Ovary (tissue), 9 donors: ENCODE measurements around the gene FBXO27. TPM values are rescaled to one million over a fixed set of nuclear protein-coding genes. Genes with fewer than 3 reads are reported as not detected.
"Not testable (repeated sequence)": the region's sequence is repeated elsewhere in the genome, so short reads cannot be mapped to it uniquely, and the experiment has no call there.

Experiments used
- DNase-seq, 5 donors: peaks; one replicate each; pipeline ENCODE4 v3.0.0-alpha.2; 2019 to 2020
- H3K27ac ChIP-seq, 2 donors: fragments of 200-600 bp; one replicate each; pipeline versions ENCODE4 v1.5.1 to v1.8.0; 2019 to 2022
- H3K27me3 ChIP-seq: fragments of 200-600 bp; one replicate; pipeline ENCODE4 v1.8.0; 2022
- H3K36me3 ChIP-seq: fragments of 200-600 bp; sonication (generic); one replicate; pipeline ENCODE4 v1.5.1; 2019
- H3K4me1 ChIP-seq: one replicate; pipeline ENCODE4 v1.8.1; 2013; ENCODE audit warnings: mild to moderate bottlenecking, moderate library complexity; ENCODE audit not compliant: insufficient read depth
- H3K4me3 ChIP-seq: fragments of 200-600 bp; sonication (generic); one replicate; pipeline ENCODE4 v1.5.1; 2017
- H3K9me3 ChIP-seq, 2 donors: fragments of 200-600 bp in 1 of 2; sonication (generic) in 1 of 2; one replicate each; pipeline versions ENCODE4 v1.5.1 to v1.8.1; 2013 to 2019; ENCODE audit warnings: mild to moderate bottlenecking in 1 of 2, moderate library complexity in 1 of 2
- EP300 ChIP-seq: sonication (generic); formaldehyde crosslinking; IDR thresholded peaks from one replicate; pipeline ENCODE4 v1.6.1; 2017; ENCODE audit warnings: antibody characterized with exemption
- POLR2A ChIP-seq: fragments of 450-650 bp; IDR thresholded peaks from one replicate; pipeline ENCODE4 v1.6.1; 2017; ENCODE audit warnings: antibody characterized with exemption, mild to moderate bottlenecking, moderate library complexity
- WGBS, 3 donors: extraction: QIAGEN DNeasy Blood & Tissue Kit in 1 of 3; methylation state at CpG; one replicate each; pipeline versions ENCODE4 v1.1.5 to v1.1.7; 2013 to 2017; 5-methylcytosine and 5-hydroxymethylcytosine counted together
- intact Hi-C, 4 donors: fragments of 100-400 bp; cut with DNase I; formaldehyde crosslinking; loops; one replicate each; pipeline versions ENCODE4 v1.11.0 to v1.15.1; 2022 to 2023
- polyA plus RNA-seq, 2 donors: library from polyadenylated mRNA; stranded (reverse); fragments of 200-250 nt in 1 of 2; fragments of 350-450 nt in 1 of 2; fragmentation: Illumina TruSeq in 1 of 2; extraction: RNeasy Lipid Tissue Mini Kit (QIAGEN cat#74804) in 1 of 2; gene quantifications; one replicate each; pipeline ENCODE4 v1.2.3, GENCODE V29; 2013 to 2014
- total RNA-seq, 7 donors: library from RNA; depleted of rRNA in 2 of 7; stranded (reverse); fragments of >200 nt in 2 of 7; fragmentation: NEBNext Ultra II Directional in 3 of 7; extraction: Animal tissue kit (Norgen Biotek cat#: 25700) in 3 of 7; gene quantifications; one replicate each; pipeline versions ENCODE4 v1.1.0 to v1.2.4, GENCODE V29; 2016 to 2023
- TF ChIP-seq, protein P1 (sequence below), 3 donors: fragments of 450-650 bp in 2 of 3; fragments of 200-600 bp in 1 of 3; IDR thresholded peaks; one replicate each; pipeline versions ENCODE4 v1.5.1 to v1.8.0; 2016 to 2022; ENCODE audit warnings: antibody characterized with exemption in 3 of 3, mild to moderate bottlenecking in 1 of 3
- donor health status: DM: no; HTN: no; CAD: no; lungs with moderate emphysema.
- donor health status: DM: no; HTN: no; CAD: no.
- donor health status: Bipolar disorder and iron deficiency.
- donor health status: DM: yes; HTN: yes; CAD: no.
- donor health status: DM: no; HTN: no; CAD: no.
- donor health status: DM: yes; HTN: yes; CAD: no.

The FBXO27 gene
- total and polyA plus RNA-seq, 9 donors: 5.7 to 21.4 (median 15.2) TPM

DNA sequence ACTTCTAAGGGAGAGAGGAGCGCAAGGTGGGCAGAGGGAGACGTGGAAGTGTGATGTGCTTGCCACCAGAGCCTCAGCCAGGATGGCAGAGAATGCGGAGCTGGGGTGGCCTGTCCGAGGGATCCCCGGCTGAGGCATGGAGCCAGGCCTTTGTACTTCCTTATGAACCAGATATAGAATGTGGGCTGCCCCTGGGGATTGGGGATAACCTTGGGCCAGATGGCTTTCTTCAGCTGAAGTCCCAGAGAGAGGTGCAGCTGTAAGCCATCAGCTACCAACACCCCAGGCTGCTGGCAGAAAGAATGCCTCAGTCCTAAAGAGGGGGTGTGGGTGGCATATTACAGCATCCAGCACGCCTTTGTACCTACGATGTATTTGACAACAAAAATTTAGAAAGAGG lies 31.3 kb downstream of the FBXO27 start:
- Histone ChIP-seq H3K36me3 (no peaks in the 10 kb centered on the region), H3K27me3 (no peaks in the 10 kb centered on the region), H3K4me3 (no peak overlapping the region), H3K9me3 (no peaks in the 10 kb centered on the region), H3K27ac (no peak overlapping the region), H3K4me1 (no peaks in the 10 kb centered on the region)
- intact Hi-C loops: no loop called here
- WGBS, 3 donors: 30 to 32% (median 31%) methylated on average over 7 of the region's 7 CpGs
- TF ChIP-seq POLR2A: no peak
- no peak for TF ChIP-seq EP300
- no peak for DNase-seq

DNA sequence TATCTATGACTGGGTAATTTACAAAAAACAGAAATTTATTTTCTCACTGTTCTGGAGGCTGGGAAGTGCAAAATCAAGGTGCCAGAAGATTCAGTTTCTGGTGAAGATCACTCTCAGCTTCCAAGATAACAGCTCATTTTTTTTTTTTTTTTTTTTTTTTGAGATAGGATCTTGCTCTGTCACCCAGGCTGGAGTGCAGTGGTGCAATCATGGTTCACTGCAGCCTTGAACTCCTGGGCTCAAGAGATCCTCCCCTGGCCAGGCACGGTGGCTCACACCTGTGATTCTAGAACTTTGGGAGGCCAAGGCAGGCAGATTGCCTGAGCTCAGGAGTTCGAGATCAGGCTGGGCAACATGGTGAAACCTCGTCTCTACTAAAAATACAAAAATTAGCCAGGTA lies 34.8 kb downstream of the FBXO27 start:
- H3K9me3 ChIP-seq, H3K27ac ChIP-seq, intact Hi-C loops, DNase-seq, H3K27me3 ChIP-seq, H3K4me3 ChIP-seq, H3K4me1 ChIP-seq, H3K36me3 ChIP-seq: not testable (repeated sequence)
- WGBS, 3 donors: 62 to 71% (median 70%) methylated on average over 3 of the region's 3 CpGs

DNA sequence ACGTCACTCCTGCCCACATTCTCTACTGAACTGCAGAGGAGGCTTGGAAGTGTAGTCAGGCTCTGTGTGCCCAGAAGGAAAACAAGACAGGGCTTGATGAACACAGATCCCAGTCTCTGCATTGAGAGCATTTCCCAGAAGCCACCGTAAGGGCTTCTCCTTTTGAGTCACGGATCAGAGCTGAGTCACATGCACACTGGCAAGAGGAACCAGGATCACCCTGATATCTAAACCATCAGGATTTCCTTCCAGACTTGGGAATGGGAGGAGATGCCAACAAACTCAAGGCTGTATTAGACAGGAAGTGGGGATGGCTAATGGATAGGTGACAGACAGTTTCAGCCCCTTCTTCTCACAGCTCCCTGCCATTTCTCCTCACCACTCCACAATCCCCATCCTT lies 39.1 kb downstream of the FBXO27 start:
- Histone ChIP-seq H3K4me1 (no peaks in the 10 kb centered on the region), H3K4me3 (no peak overlapping the region), H3K36me3 (no peaks in the 10 kb centered on the region), H3K27me3 (no peaks in the 10 kb centered on the region), H3K9me3 (no peaks in the 10 kb centered on the region), H3K27ac (no peak overlapping the region)
- 73 to 82% (median 75%) methylated on average over 3 of the region's 3 CpGs for WGBS, 3 donors
- TF ChIP-seq, protein P1, sequence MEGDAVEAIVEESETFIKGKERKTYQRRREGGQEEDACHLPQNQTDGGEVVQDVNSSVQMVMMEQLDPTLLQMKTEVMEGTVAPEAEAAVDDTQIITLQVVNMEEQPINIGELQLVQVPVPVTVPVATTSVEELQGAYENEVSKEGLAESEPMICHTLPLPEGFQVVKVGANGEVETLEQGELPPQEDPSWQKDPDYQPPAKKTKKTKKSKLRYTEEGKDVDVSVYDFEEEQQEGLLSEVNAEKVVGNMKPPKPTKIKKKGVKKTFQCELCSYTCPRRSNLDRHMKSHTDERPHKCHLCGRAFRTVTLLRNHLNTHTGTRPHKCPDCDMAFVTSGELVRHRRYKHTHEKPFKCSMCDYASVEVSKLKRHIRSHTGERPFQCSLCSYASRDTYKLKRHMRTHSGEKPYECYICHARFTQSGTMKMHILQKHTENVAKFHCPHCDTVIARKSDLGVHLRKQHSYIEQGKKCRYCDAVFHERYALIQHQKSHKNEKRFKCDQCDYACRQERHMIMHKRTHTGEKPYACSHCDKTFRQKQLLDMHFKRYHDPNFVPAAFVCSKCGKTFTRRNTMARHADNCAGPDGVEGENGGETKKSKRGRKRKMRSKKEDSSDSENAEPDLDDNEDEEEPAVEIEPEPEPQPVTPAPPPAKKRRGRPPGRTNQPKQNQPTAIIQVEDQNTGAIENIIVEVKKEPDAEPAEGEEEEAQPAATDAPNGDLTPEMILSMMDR (IDR thresholded peaks at IDR 0.05): no peak
- intact Hi-C loops: no loop called here
- DNase-seq: no peak

DNA sequence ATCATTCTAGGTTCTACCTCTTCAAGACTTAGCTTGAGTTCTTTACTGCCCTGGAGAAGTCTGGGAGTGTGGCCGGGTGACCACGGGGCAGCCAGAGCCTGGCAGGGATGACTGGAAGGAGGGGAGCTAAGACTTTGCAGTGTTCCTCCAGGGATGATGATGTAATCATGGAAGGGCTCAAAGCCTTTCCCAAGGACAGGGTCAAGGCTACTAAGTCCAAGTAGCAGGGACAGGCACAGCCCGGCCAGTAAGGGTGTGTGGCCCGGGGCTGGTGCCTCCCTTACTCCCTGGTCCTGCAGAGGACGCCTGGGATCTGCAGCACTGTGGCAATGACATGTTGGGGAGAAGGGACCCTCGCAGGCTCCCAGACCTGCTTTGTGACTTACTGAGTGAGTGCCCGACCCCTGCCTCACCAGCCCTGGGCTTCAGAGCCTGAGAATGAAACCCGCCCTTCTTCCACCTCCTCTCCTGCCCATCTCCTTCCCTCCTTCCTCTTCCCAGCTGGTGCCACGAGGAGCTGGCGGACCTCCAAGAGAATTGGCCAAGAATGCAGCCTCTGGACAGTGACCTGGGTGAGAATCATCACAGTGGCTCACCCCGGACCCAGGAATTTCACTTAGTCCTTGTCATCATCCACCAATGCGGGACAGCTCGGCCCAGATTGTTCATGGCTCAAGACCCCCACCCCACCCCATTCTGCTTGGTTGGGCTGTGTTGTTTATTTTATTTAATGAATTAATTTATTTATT lies 41.2 kb downstream of the FBXO27 start:
- H3K4me3 ChIP-seq: no peak overlapping the region
- no peaks in the 10 kb centered on the region for H3K4me1 ChIP-seq
- TF ChIP-seq, protein P1 (IDR thresholded peaks at IDR 0.05): no peak
- no peak for TF ChIP-seq POLR2A
- TF ChIP-seq EP300: no peak
- DNase-seq: no peak
- no peaks in the 10 kb centered on the region for H3K9me3 ChIP-seq
- WGBS, 3 donors: 52 to 68% (median 59%) methylated on average over 13 of the region's 13 CpGs
- no peak overlapping the region for H3K27ac ChIP-seq
- no peaks in the 10 kb centered on the region for H3K27me3 ChIP-seq
- H3K36me3 ChIP-seq: no peaks in the 10 kb centered on the region
- intact Hi-C loops: no loop called here

DNA sequence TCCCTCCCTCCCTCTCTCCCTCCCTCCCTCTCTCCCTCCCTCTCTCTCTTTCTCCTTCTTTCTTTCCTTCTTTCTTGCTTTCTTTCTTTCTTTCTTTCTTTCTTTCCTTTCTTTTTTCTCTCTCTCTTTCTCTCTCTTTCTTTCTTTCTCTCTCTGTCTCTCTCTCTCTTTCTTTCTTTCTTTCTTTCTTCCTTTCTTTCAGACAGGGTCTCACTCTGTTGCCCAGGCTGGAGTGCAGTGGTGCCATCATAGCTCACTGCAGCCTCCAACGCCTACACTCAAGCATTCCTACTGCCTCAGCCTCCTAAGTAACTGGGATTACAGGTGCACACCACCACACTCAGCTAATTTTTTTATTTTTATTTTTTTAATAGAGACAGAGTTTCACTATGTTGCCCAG lies 42.7 kb downstream of the FBXO27 start:
- H3K4me1 ChIP-seq, H3K9me3 ChIP-seq, H3K4me3 ChIP-seq, H3K36me3 ChIP-seq, H3K27me3 ChIP-seq, H3K27ac ChIP-seq, intact Hi-C loops, DNase-seq: not testable (repeated sequence)
- 77 to 85% (median 83%) methylated on average over 1 of the region's 1 CpG for WGBS, 3 donors

DNA sequence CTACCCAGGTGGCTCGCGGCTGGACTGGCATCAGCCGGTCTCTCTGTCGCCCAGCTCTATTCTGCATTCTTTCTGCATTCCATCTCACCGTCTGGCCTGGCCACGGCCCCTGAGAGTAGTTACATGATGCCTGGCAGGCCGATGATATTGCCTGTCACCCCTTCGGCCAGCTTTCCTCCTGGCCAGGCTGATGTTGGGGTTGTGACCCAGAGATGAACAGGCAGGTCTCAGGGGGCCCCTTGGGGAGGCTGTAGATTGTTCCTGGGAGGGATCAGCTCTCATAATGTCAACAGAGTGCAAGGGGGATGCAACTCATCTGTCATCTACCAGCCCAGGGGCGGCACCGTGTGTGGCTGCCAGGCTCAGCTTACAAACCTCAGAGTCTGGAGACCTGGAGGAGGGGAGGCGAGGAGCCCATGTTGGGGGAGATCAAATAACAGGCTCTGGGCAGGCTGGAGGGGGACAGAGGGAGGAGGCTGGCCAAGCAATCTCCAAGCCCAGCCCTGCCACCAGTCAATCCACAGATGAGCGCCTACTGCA lies 43.2 kb downstream of the FBXO27 start:
- H3K4me3 ChIP-seq: no peak overlapping the region
- no peak for DNase-seq
- H3K36me3 ChIP-seq: no peaks in the 10 kb centered on the region
- H3K27ac ChIP-seq: no peak overlapping the region
- H3K4me1 ChIP-seq: no peaks in the 10 kb centered on the region
- TF ChIP-seq, protein P1 (IDR thresholded peaks at IDR 0.05): no peak
- no peak for TF ChIP-seq POLR2A
- TF ChIP-seq EP300: no peak
- WGBS, 3 donors: 12 to 16% (median 13%) methylated on average over 12 of the region's 12 CpGs
- no peaks in the 10 kb centered on the region for H3K27me3 ChIP-seq
- intact Hi-C loops: no loop called here
- no peaks in the 10 kb centered on the region for H3K9me3 ChIP-seq

DNA sequence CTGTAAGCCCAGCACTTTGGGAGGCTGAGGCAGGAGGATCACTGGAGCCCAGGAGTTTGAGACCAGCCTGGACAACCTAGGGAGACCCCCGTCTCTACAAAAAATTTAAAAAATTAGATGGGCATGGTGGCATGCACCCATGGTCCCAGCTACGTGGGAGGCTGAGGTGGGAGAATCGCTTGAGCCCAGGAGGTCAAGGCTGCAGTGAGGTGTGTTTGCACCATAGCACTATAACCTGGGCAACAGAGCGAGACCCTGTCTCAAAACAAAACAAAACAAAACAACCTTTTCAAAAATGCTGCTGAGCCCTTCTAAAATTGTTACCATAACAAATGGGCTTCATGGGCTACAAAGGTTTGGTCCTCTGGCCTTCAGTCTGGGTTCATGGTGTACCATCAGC lies 43.7 kb downstream of the FBXO27 start:
- H3K9me3 ChIP-seq, H3K36me3 ChIP-seq, DNase-seq, H3K4me3 ChIP-seq, H3K27ac ChIP-seq, H3K27me3 ChIP-seq, H3K4me1 ChIP-seq, intact Hi-C loops: not testable (repeated sequence)
- WGBS, 3 donors: 72 to 74% (median 74%) methylated on average over 4 of the region's 4 CpGs

DNA sequence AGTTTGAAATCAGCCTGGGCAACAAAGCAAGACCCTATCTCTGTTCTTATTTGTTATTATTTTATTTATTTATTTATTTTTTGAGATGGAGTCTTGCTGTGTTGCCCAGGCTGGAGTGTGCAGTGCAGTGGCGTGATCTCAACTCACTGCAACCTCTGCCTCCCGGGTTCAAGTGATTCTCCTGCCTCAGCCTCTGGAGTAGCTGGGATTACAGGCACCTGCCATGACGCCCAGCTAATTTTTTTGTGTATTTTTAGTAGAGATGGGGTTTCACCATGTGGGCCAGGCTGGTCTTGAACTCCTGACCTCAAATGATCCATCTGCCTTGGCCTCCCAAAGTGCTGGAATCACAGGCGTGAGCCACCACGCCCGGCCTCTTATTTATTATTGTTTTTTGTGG lies 44.6 kb downstream of the FBXO27 start:
- H3K36me3 ChIP-seq, H3K4me3 ChIP-seq, H3K27me3 ChIP-seq, H3K27ac ChIP-seq, intact Hi-C loops, H3K4me1 ChIP-seq, DNase-seq, H3K9me3 ChIP-seq: not testable (repeated sequence)
- 80 to 92% (median 92%) methylated on average over 6 of the region's 6 CpGs for WGBS, 3 donors
